GM19023 (cell line): ENCODE results near the gene G6PC3.

Experiments
- ATAC-seq: cut with Tn5 transposase; IDR thresholded peaks from one replicate; pipeline ENCODE4 v1.9.1; 2021; ENCODE audit warnings: mild to moderate bottlenecking, moderate library complexity; ENCODE audit not compliant: unreplicated experiment

Gene G6PC3

GRCh38 chr17:44059101-44059892 is 11.2 kb upstream of the G6PC3 start:
- ATAC-seq: no peak

- ATAC-seq: no peak
Observed at GRCh38 chr17:44061446-44061845, 9.1 kb upstream of the G6PC3 start.

- ATAC-seq: no peak
Observed at GRCh38 chr17:44062871-44063270, 7.7 kb upstream of the G6PC3 start.

- ATAC-seq: no peak
Observed at GRCh38 chr17:44063704-44064639, 6.6 kb upstream of the G6PC3 start.

- no peak for ATAC-seq
Observed at GRCh38 chr17:44065668-44066203, 4.8 kb upstream of the G6PC3 start.

- ATAC-seq: peak; percentile 48
Observed at GRCh38 chr17:44066204-44066930, 4.2 kb upstream of the G6PC3 start, which contains the start of gene LSM12. Gene LSM12 (minus strand): TSS chr17:44066671. CDS start chr17:44066587, 84 bp downstream.

GRCh38 chr17:44067545-44067940 is 3.0 kb upstream of the G6PC3 start:
- ATAC-seq: no peak

- no peak for ATAC-seq
Observed at GRCh38 chr17:44069974-44070454, 521 bp upstream of the G6PC3 start.

- no peak for ATAC-seq
Observed at GRCh38 chr17:44071198-44071520, 624 bp downstream of the G6PC3 start.

- ATAC-seq: no peak
Observed at GRCh38 chr17:44071772-44072171, 1.2 kb downstream of the G6PC3 start.

- no peak for ATAC-seq
Observed at GRCh38 chr17:44074231-44074910, 3.8 kb downstream of the G6PC3 start.

- no peak for ATAC-seq
Observed at GRCh38 chr17:44074911-44075285, 4.4 kb downstream of the G6PC3 start.

GRCh38 chr17:44075598-44076293 is 5.2 kb downstream of the G6PC3 start:
- ATAC-seq: no peak

GRCh38 chr17:44076716-44077594 is 6.4 kb downstream of the G6PC3 start:
- no peak for ATAC-seq

GRCh38 chr17:44077595-44077909 is 7.0 kb downstream of the G6PC3 start:
- no peak for ATAC-seq

- no peak for ATAC-seq
Observed at GRCh38 chr17:44078412-44078811, 7.9 kb downstream of the G6PC3 start.

GRCh38 chr17:44079877-44080821 is 9.6 kb downstream of the G6PC3 start:
- ATAC-seq: no peak

GRCh38 chr17:44081681-44082080 is 11.1 kb downstream of the G6PC3 start:
- no peak for ATAC-seq
